SK-N-MC (cell line): Measurements from ENCODE around the gene TET2.

Experiments used
- DNase-seq: peaks from one replicate; pipeline ENCODE4 v3.0.0-alpha.2; 2011; ENCODE audit warnings: low read depth, low spot score
- H3K27ac ChIP-seq: fragments of 200-600 bp; sonication (generic); 2 replicates; pipeline ENCODE4 v1.5.1; 2016; ENCODE audit warnings: mixed run types
- H3K36me3 ChIP-seq: fragments of 200-600 bp; sonication (generic); 2 replicates; pipeline ENCODE4 v1.6.1; 2017; ENCODE audit warnings: antibody characterized with exemption, low read length, mixed read lengths; ENCODE audit not compliant: insufficient read depth
- H3K4me3 ChIP-seq: fragments of 200-600 bp; sonication (generic); 2 replicates; pipeline ENCODE4 v1.5.1; 2016
- H3K9ac ChIP-seq: fragments of 200-600 bp; sonication (generic); 2 replicates; pipeline ENCODE4 v1.8.0; 2017; ENCODE audit warnings: mixed run types, mixed read lengths; ENCODE audit not compliant: insufficient read length
- H3K9me3 ChIP-seq: fragments of 200-600 bp; sonication (generic); 2 replicates; pipeline ENCODE4 v1.6.1; 2017; ENCODE audit warnings: low read depth, mild to moderate bottlenecking, antibody characterized with exemption, low read length, moderate library complexity, mixed read lengths
- EZH2 ChIP-seq: fragments of 200-600 bp; sonication (generic); IDR thresholded peaks from one replicate; pipeline ENCODE4 v1.6.1; 2017; ENCODE audit warnings: antibody characterized with exemption
- FOXP2 ChIP-seq: optimal IDR thresholded peaks from 2 replicates; pipeline ENCODE3; 2011; ENCODE audit warnings: mild to moderate bottlenecking, moderate library complexity; ENCODE audit not compliant: insufficient read depth; ENCODE audit errors: extremely low read length, control extremely low read depth
- POLR2AphosphoS5 ChIP-seq: IDR thresholded peaks from 2 replicates; pipeline ENCODE4 v1.6.1; 2012; ENCODE audit warnings: mild to moderate bottlenecking, low read depth, low read length, borderline replicate concordance

Gene TET2

GRCh38 chr4:105277702-105278101 is 131.0 kb downstream of the TET2 start:
- no peak for TF ChIP-seq EZH2
- TF ChIP-seq FOXP2, result no peak
- TF ChIP-seq POLR2AphosphoS5, result no peak
- H3K4me3 ChIP-seq, result no peak overlapping the region
- H3K36me3 ChIP-seq, result peaks cover 18% of the 10 kb centered on the region; the same call in 1 of the 2 replicates
- DNase-seq, result no peak
- H3K27ac ChIP-seq, result no peak overlapping the region
- H3K9ac ChIP-seq, result no peak overlapping the region
- H3K9me3 ChIP-seq, result no peaks in the 10 kb centered on the region

GRCh38 chr4:105279314-105279713 is 132.6 kb downstream of the TET2 start:
- no peak for TF ChIP-seq POLR2AphosphoS5
- no peak for TF ChIP-seq FOXP2
- TF ChIP-seq EZH2, result no peak
- Histone ChIP-seq H3K36me3 (peaks cover 18% of the 10 kb centered on the region; the same call in 1 of the 2 replicates), H3K4me3 (no peak overlapping the region), H3K27ac (no peak overlapping the region), H3K9ac (no peak overlapping the region), H3K9me3 (no peaks in the 10 kb centered on the region)
- DNase-seq, result no peak

- H3K4me3 ChIP-seq, result no peak overlapping the region
- no peaks in the 10 kb centered on the region for H3K9me3 ChIP-seq
- H3K9ac ChIP-seq, result no peak overlapping the region
- no peak overlapping the region for H3K27ac ChIP-seq
- no peak for TF ChIP-seq POLR2AphosphoS5
- TF ChIP-seq FOXP2, result no peak
- TF ChIP-seq EZH2, result no peak
- no peak for DNase-seq
- H3K36me3 ChIP-seq, result peaks cover 9% of the 10 kb centered on the region; the same call in 1 of the 2 replicates
Measured at GRCh38 chr4:105280338-105281123, 133.9 kb downstream of the TET2 start.

- Histone ChIP-seq H3K9ac (no peak overlapping the region), H3K4me3 (no peak overlapping the region), H3K36me3 (peaks cover 3% of the 10 kb centered on the region; the same call in 1 of the 2 replicates), H3K9me3 (no peaks in the 10 kb centered on the region), H3K27ac (no peak overlapping the region)
- TF ChIP-seq FOXP2 (no peak), POLR2AphosphoS5 (no peak), EZH2 (no peak)
- no peak for DNase-seq
Measured at GRCh38 chr4:105281124-105281415, 134.4 kb downstream of the TET2 start.

GRCh38 chr4:105282489-105282888 is 135.8 kb downstream of the TET2 start:
- H3K36me3 ChIP-seq, result no peaks in the 10 kb centered on the region
- no peak for TF ChIP-seq POLR2AphosphoS5
- no peak for TF ChIP-seq FOXP2
- TF ChIP-seq EZH2, result no peak
- H3K9me3 ChIP-seq, result no peaks in the 10 kb centered on the region
- H3K9ac ChIP-seq, result no peak overlapping the region
- no peak overlapping the region for H3K27ac ChIP-seq
- DNase-seq, result no peak
- no peak overlapping the region for H3K4me3 ChIP-seq

- DNase-seq, result no peak
- Histone ChIP-seq H3K36me3 (no peaks in the 10 kb centered on the region), H3K9ac (no peak overlapping the region), H3K27ac (no peak overlapping the region), H3K9me3 (no peaks in the 10 kb centered on the region), H3K4me3 (no peak overlapping the region)
- TF ChIP-seq EZH2 (no peak), FOXP2 (no peak), POLR2AphosphoS5 (no peak)
Measured at GRCh38 chr4:105283501-105283900, 136.8 kb downstream of the TET2 start.

- Histone ChIP-seq H3K9me3 (no peaks in the 10 kb centered on the region), H3K36me3 (no peaks in the 10 kb centered on the region), H3K9ac (no peak overlapping the region), H3K4me3 (no peak overlapping the region), H3K27ac (no peak overlapping the region)
- no peak for DNase-seq
- TF ChIP-seq FOXP2 (no peak), EZH2 (no peak), POLR2AphosphoS5 (no peak)
Measured at GRCh38 chr4:105288121-105288520, 141.4 kb downstream of the TET2 start.

GRCh38 chr4:105291925-105292324 is 145.2 kb downstream of the TET2 start:
- no peak for DNase-seq
- H3K9me3 ChIP-seq, result no peaks in the 10 kb centered on the region
- H3K4me3 ChIP-seq, result no peak overlapping the region

GRCh38 chr4:105293360-105293759 is 146.7 kb downstream of the TET2 start:
- Histone ChIP-seq H3K36me3 (no peaks in the 10 kb centered on the region), H3K27ac (no peak overlapping the region), H3K9ac (no peak overlapping the region), H3K9me3 (no peaks in the 10 kb centered on the region), H3K4me3 (no peak overlapping the region)
- no peak for TF ChIP-seq EZH2
- TF ChIP-seq POLR2AphosphoS5, result no peak
- no peak for TF ChIP-seq FOXP2
- no peak for DNase-seq

More at GRCh38 chr4:105291925-105292324, 145.2 kb downstream of the TET2 start:
- H3K36me3 ChIP-seq, result no peaks in the 10 kb centered on the region
- no peak overlapping the region for H3K27ac ChIP-seq
- H3K9ac ChIP-seq, result no peak overlapping the region
- TF ChIP-seq FOXP2 (no peak), POLR2AphosphoS5 (no peak), EZH2 (no peak)
